ENCODE results near the gene SHC2. TPM values are rescaled to one million over a fixed set of nuclear protein-coding genes. Genes with fewer than 3 reads are reported as not detected.

The SHC2 gene
- total and polyA plus RNA-seq, 2 of the 13 experiments (the other 11 are each of a cell fraction or from before 2014, with no cell fraction given) = 9.0 to 18.3 TPM

DNA sequence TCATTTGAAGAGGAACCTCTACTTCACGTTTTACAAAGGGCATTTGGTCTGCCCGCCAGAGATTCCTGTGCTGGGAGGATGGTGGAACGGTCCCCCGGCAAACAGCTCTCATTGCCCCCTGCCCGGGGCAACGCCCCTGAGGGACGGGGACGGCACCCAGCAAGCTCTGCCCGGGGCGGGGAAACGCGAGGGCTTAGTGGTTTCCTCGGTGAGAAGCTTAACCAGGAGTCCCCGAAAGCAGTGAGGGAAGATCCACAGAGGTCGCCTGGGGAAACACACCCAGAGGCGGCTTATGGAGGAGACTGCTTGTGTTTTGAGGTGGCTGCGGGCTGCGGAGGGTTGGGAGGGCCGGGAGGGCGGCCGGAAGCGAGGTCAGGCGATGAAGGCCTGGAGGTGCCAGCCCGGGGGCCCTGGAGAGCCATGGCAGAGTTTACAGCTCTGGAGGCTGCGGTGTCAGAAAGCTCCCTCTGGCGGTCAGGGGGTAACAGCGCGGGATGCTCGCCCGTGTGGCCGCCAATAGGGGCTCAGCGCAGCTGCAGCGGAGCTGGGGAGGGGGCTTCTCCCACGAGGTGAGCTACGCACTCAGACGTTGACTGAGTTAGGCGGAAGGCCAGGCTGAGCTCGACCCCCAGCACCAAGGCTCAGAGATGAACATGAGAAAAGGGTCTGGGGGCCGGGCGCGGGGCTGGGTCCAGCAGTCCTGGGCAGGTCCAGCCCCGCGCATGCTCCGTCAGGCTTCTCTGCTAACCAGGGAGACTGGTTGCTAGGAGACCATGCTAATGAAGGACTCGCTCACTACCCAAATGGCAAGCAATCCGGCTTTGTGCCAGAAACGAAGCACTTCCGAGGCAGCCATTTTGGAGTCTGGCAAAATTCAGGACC is 45.8 kb upstream of the SHC2 start (continued):
- TF ChIP-seq, protein P1, sequence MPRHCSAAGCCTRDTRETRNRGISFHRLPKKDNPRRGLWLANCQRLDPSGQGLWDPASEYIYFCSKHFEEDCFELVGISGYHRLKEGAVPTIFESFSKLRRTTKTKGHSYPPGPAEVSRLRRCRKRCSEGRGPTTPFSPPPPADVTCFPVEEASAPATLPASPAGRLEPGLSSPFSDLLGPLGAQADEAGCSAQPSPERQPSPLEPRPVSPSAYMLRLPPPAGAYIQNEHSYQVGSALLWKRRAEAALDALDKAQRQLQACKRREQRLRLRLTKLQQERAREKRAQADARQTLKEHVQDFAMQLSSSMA (CRISPR knock-in tag; IDR thresholded peaks at IDR 0.05) = no peak
- TF ChIP-seq ATRX (CRISPR knock-in tag; IDR thresholded peaks at IDR 0.05; ENCODE audit: borderline replicate concordance) (no peak), MXI1 (IDR thresholded peaks at IDR 0.05; ENCODE audit: borderline replicate concordance, low read depth, low read length) (peak; percentile 89), ZNF121 (CRISPR knock-in tag; IDR thresholded peaks at IDR 0.05) (no peak; the same call in none of the 2 replicates), TGIF2 (CRISPR knock-in tag; IDR thresholded peaks at IDR 0.05) (no peak), ZNF83 (CRISPR knock-in tag; IDR thresholded peaks at IDR 0.05; ENCODE audit: borderline replicate concordance) (no peak), PHF8 (CRISPR knock-in tag; IDR thresholded peaks at IDR 0.05) (peak; percentile 64), YEATS4 (CRISPR knock-in tag; IDR thresholded peaks at IDR 0.05; ENCODE audit: borderline replicate concordance) (peak; percentile 63; the same call in 1 of the 2 replicates), NR2C2 (CRISPR knock-in tag; IDR thresholded peaks at IDR 0.05; ENCODE audit: borderline replicate concordance) (no peak), HNRNPH1 (optimal IDR thresholded peaks at IDR 0.05; ENCODE audit: low read depth, low read length) (no peak), ZNF558 (CRISPR knock-in tag; IDR thresholded peaks at IDR 0.05; ENCODE audit: borderline replicate concordance) (no peak), ARNT (IDR thresholded peaks at IDR 0.05) (no peak), SP2 (CRISPR knock-in tag; IDR thresholded peaks at IDR 0.05) (no peak), ZNF256 (CRISPR knock-in tag; conservative IDR thresholded peaks at IDR 0.05) (no peak), ZNF362 (CRISPR knock-in tag; IDR thresholded peaks at IDR 0.05; ENCODE audit: borderline replicate concordance) (peak; percentile 34; the same call in 1 of the 2 replicates)
- TF ChIP-seq, protein P2, sequence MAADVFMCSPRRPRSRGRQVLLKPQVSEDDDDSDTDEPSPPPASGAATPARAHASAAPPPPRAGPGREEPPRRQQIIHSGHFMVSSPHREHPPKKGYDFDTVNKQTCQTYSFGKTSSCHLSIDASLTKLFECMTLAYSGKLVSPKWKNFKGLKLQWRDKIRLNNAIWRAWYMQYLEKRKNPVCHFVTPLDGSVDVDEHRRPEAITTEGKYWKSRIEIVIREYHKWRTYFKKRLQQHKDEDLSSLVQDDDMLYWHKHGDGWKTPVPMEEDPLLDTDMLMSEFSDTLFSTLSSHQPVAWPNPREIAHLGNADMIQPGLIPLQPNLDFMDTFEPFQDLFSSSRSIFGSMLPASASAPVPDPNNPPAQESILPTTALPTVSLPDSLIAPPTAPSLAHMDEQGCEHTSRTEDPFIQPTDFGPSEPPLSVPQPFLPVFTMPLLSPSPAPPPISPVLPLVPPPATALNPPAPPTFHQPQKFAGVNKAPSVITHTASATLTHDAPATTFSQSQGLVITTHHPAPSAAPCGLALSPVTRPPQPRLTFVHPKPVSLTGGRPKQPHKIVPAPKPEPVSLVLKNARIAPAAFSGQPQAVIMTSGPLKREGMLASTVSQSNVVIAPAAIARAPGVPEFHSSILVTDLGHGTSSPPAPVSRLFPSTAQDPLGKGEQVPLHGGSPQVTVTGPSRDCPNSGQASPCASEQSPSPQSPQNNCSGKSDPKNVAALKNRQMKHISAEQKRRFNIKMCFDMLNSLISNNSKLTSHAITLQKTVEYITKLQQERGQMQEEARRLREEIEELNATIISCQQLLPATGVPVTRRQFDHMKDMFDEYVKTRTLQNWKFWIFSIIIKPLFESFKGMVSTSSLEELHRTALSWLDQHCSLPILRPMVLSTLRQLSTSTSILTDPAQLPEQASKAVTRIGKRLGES (CRISPR knock-in tag; IDR thresholded peaks at IDR 0.05; ENCODE audit: borderline replicate concordance) = no peak
- TF ChIP-seq, protein P3, sequence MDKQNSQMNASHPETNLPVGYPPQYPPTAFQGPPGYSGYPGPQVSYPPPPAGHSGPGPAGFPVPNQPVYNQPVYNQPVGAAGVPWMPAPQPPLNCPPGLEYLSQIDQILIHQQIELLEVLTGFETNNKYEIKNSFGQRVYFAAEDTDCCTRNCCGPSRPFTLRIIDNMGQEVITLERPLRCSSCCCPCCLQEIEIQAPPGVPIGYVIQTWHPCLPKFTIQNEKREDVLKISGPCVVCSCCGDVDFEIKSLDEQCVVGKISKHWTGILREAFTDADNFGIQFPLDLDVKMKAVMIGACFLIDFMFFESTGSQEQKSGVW (CRISPR knock-in tag; IDR thresholded peaks at IDR 0.05; ENCODE audit: borderline replicate concordance) = no peak
- TF ChIP-seq, protein P4, sequence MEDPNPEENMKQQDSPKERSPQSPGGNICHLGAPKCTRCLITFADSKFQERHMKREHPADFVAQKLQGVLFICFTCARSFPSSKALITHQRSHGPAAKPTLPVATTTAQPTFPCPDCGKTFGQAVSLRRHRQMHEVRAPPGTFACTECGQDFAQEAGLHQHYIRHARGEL (CRISPR knock-in tag; IDR thresholded peaks at IDR 0.05) = no peak
- TF ChIP-seq, protein P5, sequence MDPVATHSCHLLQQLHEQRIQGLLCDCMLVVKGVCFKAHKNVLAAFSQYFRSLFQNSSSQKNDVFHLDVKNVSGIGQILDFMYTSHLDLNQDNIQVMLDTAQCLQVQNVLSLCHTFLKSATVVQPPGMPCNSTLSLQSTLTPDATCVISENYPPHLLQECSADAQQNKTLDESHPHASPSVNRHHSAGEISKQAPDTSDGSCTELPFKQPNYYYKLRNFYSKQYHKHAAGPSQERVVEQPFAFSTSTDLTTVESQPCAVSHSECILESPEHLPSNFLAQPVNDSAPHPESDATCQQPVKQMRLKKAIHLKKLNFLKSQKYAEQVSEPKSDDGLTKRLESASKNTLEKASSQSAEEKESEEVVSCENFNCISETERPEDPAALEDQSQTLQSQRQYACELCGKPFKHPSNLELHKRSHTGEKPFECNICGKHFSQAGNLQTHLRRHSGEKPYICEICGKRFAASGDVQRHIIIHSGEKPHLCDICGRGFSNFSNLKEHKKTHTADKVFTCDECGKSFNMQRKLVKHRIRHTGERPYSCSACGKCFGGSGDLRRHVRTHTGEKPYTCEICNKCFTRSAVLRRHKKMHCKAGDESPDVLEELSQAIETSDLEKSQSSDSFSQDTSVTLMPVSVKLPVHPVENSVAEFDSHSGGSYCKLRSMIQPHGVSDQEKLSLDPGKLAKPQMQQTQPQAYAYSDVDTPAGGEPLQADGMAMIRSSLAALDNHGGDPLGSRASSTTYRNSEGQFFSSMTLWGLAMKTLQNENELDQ (CRISPR knock-in tag; IDR thresholded peaks at IDR 0.05; ENCODE audit: borderline replicate concordance) = no peak
